Body of pancreas (tissue), 4 donors: Measurements from ENCODE around the gene PPP4R4. TPM values are rescaled to one million over a fixed set of nuclear protein-coding genes. Genes with fewer than 3 reads are reported as not detected.
"Not testable (repeated sequence)": the region's sequence is repeated elsewhere in the genome, so short reads cannot be mapped to it uniquely, and the experiment has no call there.

Experiments
- ATAC-seq: fragments of 150-250 bp; one replicate; pipeline ENCODE4 v1.9.1; 2016
- DNase-seq, 4 donors: peaks; one replicate each; pipeline ENCODE4 v3.0.0-alpha.2; 2019
- H3K27ac ChIP-seq, 4 donors: fragments of 200-600 bp; sonication (generic); 1 replicate in 3 of 4; 2 replicates in 1 of 4; pipeline versions ENCODE4 v1.5.1 to v1.6.1; 2016 to 2019; ENCODE audit warnings: mild to moderate bottlenecking in 1 of 4, mixed read lengths in 1 of 4, moderate library complexity in 1 of 4
- H3K27me3 ChIP-seq, 2 donors: fragments of 200-600 bp; sonication (generic); one replicate each; pipeline ENCODE4 v1.6.0; 2016; ENCODE audit warnings: mild to moderate bottlenecking in 1 of 2
- H3K36me3 ChIP-seq, 2 donors: fragments of 200-600 bp; sonication (generic); replicated peaks in 1 of 2; 2 replicates each; pipeline ENCODE4 v1.5.1; 2016; ENCODE audit warnings: low read depth in 2 of 2; ENCODE audit not compliant: insufficient read depth in 1 of 2
- H3K4me1 ChIP-seq: fragments of 200-600 bp; sonication (generic); one replicate; pipeline ENCODE4 v1.6.0; 2016
- H3K4me3 ChIP-seq, 2 donors: fragments of 200-600 bp; sonication (generic); 1 replicate in 1 of 2; 2 replicates in 1 of 2; pipeline ENCODE4 v1.5.1; 2016 to 2019
- H3K9me3 ChIP-seq, 3 donors: fragments of 200-600 bp; sonication (generic); 1 replicate in 2 of 3; 2 replicates in 1 of 3; pipeline ENCODE4 v1.5.1; 2016
- CTCF ChIP-seq, 7 experiments: fragments of 450-650 bp in 4 of 7; fragments of 200-600 bp in 3 of 7; sonication (generic) in 3 of 7; IDR thresholded peaks; one replicate each; pipeline ENCODE4 v1.5.1; 2016 to 2019; ENCODE audit warnings: antibody characterized with exemption in 7 of 7
- POLR2A ChIP-seq, 3 donors: fragments of 450-650 bp; IDR thresholded peaks; one replicate each; pipeline ENCODE4 v1.6.1; 2016; ENCODE audit warnings: antibody characterized with exemption in 3 of 3, mild to moderate bottlenecking in 2 of 3
- WGBS, 2 donors: methylation state at CpG; one replicate each; pipeline ENCODE4 v1.1.5; 2017; 5-methylcytosine and 5-hydroxymethylcytosine counted together
- intact Hi-C: fragments of 100-400 bp; cut with DNase I; formaldehyde crosslinking; loops from one replicate; pipeline ENCODE4 v1.15.1; 2023
- total RNA-seq, 2 donors: library from RNA; depleted of rRNA; stranded (reverse); fragments of >200 nt; gene quantifications; one replicate each; pipeline ENCODE4 v1.1.0, GENCODE V29; 2016

PPP4R4 gene
- total RNA-seq, 2 donors from 2014 or later: 1.3 to 2.6 TPM

GRCh38 chr14:94292526-94292871, 118.4 kb downstream of the PPP4R4 start:
- Histone ChIP-seq H3K36me3 (no peaks in the 10 kb centered on the region), H3K4me1 (peaks cover 13% of the 10 kb centered on the region), H3K9me3 (no peaks in the 10 kb centered on the region), H3K27ac (no peak overlapping the region), H3K4me3 (no peak overlapping the region), H3K27me3 (no peaks in the 10 kb centered on the region)
- TF ChIP-seq CTCF (IDR thresholded peaks at IDR 0.05): no peak
- intact Hi-C loops: no loop called here
- DNase-seq (no peak), ATAC-seq (no peak)
- WGBS, 2 donors: 98 to 100% methylated on average over 2 to 3 of the region's 3 CpGs

- WGBS, 2 donors: 33 to 42% methylated on average over 9 to 10 of the region's 10 CpGs
- Histone ChIP-seq H3K27ac (no peak within 1 kb of the TSS), H3K36me3 (no peaks in the 10 kb centered on the region), H3K4me1 (peaks cover 13% of the 10 kb centered on the region), H3K9me3 (no peaks in the 10 kb centered on the region), H3K4me3 (no peak within 1 kb of the TSS), H3K27me3 (no peaks in the 10 kb centered on the region)
- TF ChIP-seq POLR2A (IDR thresholded peaks at IDR 0.05): no peak
- TF ChIP-seq CTCF (IDR thresholded peaks at IDR 0.05): no peak
- intact Hi-C loops: no loop called here
- DNase-seq: no peak
- ATAC-seq: no peak
Observed at GRCh38 chr14:94292872-94293577, 118.9 kb downstream of the PPP4R4 start, which contains the start of gene SERPINA10. Gene SERPINA10 (minus strand): TSS chr14:94293268. CDS start chr14:94290593, 2,675 bp downstream.

GRCh38 chr14:94293578-94293924, 119.4 kb downstream of the PPP4R4 start:
- DNase-seq (no peak), ATAC-seq (no peak)
- Histone ChIP-seq H3K9me3 (no peaks in the 10 kb centered on the region), H3K27ac (no peak overlapping the region), H3K4me1 (peaks cover 13% of the 10 kb centered on the region), H3K27me3 (no peaks in the 10 kb centered on the region), H3K36me3 (no peaks in the 10 kb centered on the region), H3K4me3 (no peak overlapping the region)
- TF ChIP-seq POLR2A (IDR thresholded peaks at IDR 0.05): no peak
- no peak for TF ChIP-seq CTCF (IDR thresholded peaks at IDR 0.05)
- intact Hi-C loops: no loop called here
- 50 to 69% methylated on average over 3 of the region's 3 CpGs for WGBS, 2 donors

GRCh38 chr14:94295360-94296180, 121.4 kb downstream of the PPP4R4 start:
- H3K27ac ChIP-seq: no peak overlapping the region
- intact Hi-C loops: no loop called here
- TF ChIP-seq CTCF (IDR thresholded peaks at IDR 0.05) (no peak), POLR2A (IDR thresholded peaks at IDR 0.05) (no peak)
- H3K36me3 ChIP-seq: no peaks in the 10 kb centered on the region
- DNase-seq: no peak
- H3K4me1 ChIP-seq: peaks cover 13% of the 10 kb centered on the region
- no peak for ATAC-seq
- no peaks in the 10 kb centered on the region for H3K9me3 ChIP-seq
- no peaks in the 10 kb centered on the region for H3K27me3 ChIP-seq
- H3K4me3 ChIP-seq: no peak overlapping the region
- WGBS, 2 donors: 62 to 64% methylated on average over 9 of the region's 9 CpGs

- DNase-seq, H3K36me3 ChIP-seq, H3K27me3 ChIP-seq, ATAC-seq, H3K27ac ChIP-seq, H3K4me3 ChIP-seq, H3K9me3 ChIP-seq, intact Hi-C loops: not testable (repeated sequence)
- 58 to 79% methylated on average over 4 of the region's 4 CpGs for WGBS, 2 donors
- peaks cover 13% of the 10 kb centered on the region for H3K4me1 ChIP-seq
Observed at GRCh38 chr14:94296181-94296545, 122.0 kb downstream of the PPP4R4 start.
